ENCODE measurements around the gene PCDHGA12.

- TF ChIP-seq CTCF (IDR thresholded peaks at IDR 0.05): no peak
- TF ChIP-seq POLR2A (IDR thresholded peaks at IDR 0.05): no peak
These were observed 16.7 kb upstream of the PCDHGA12 start for GRCh38 chr5:141413540-141414069.
